Myometrial cell (primary cell): ENCODE measurements around the gene ZNF419. TPM values are rescaled to one million over a fixed set of nuclear protein-coding genes. Genes with fewer than 3 reads are reported as not detected.

ENCODE experiments used
- total RNA-seq: library from RNA; depleted of rRNA; stranded (reverse); fragments of >200 nt; gene quantifications from 2 replicates; pipeline ENCODE4 v1.2.3, GENCODE V29; 2015

ZNF419 gene
- total RNA-seq, result 4.6 and 6.7 TPM in 2 replicates

GRCh38 chr19:57487477-57488298, at the start of gene ZNF419:
Gene ZNF419 (plus strand): TSS chr19:57487750. CDS start chr19:57487951, 201 bp downstream.

GRCh38 chr19:57477191-57478008, 10.2 kb upstream of the ZNF419 start, which contains the start of gene ZNF772:
Gene ZNF772 (minus strand): TSS chr19:57477566. CDS start chr19:57477309, 257 bp downstream.

GRCh38 chr19:57499680-57500395, 12.3 kb downstream of the ZNF419 start, which contains the start of gene ZNF773:
Gene ZNF773 (plus strand): TSS chr19:57499938. CDS start chr19:57500081, 143 bp downstream.

GRCh38 chr19:57527136-57527881, 39.8 kb downstream of the ZNF419 start, which contains the start of gene ZNF549:
Gene ZNF549 (plus strand): TSS chr19:57527356. CDS start chr19:57527574, 218 bp downstream.

Other genes starting within 250 kb of the ZNF419 start
- 4.3 and 5.7 TPM in 2 replicates for gene ZNF805, start 247.1 kb upstream of the ZNF419 start, total RNA-seq
- gene ZNF460, start 207.3 kb upstream of the ZNF419 start, total RNA-seq, result 10.5 and 16.4 TPM in 2 replicates
- 2.0 and 2.7 TPM in 2 replicates for gene ZNF543, start 167.3 kb upstream of the ZNF419 start, total RNA-seq
- 2.3 and 3.2 TPM in 2 replicates for gene ZNF304, start 136.5 kb upstream of the ZNF419 start, total RNA-seq
- gene TRAPPC2B, start 124.2 kb upstream of the ZNF419 start, total RNA-seq, result 23.2 and 34.6 TPM in 2 replicates
- 2.1 and 2.6 TPM in 2 replicates for gene ZNF547, start 124.2 kb upstream of the ZNF419 start, total RNA-seq
- 5.8 and 10.3 TPM in 2 replicates for gene ZNF548, start 97.9 kb upstream of the ZNF419 start, total RNA-seq
- 0.86 and 5.8 TPM in 2 replicates for gene ZNF17, start 76.6 kb upstream of the ZNF419 start, total RNA-seq
- gene ZNF749, start 52.4 kb upstream of the ZNF419 start, total RNA-seq, result 1.4 and 2.9 TPM in 2 replicates
- not detected in 2 replicates for gene VN1R1, start 30.6 kb upstream of the ZNF419 start, total RNA-seq
- gene ZNF772, start 10.2 kb upstream of the ZNF419 start, total RNA-seq, result 4.4 and 4.9 TPM in 2 replicates
- 5.7 and 7.5 TPM in 2 replicates for gene ZNF773, start 12.2 kb downstream of the ZNF419 start, total RNA-seq
- 2.7 and 2.9 TPM in 2 replicates for gene ZNF549, start 39.6 kb downstream of the ZNF419 start, total RNA-seq
- 0.86 and 1.8 TPM in 2 replicates for gene ZNF550, start 72.1 kb downstream of the ZNF419 start, total RNA-seq
- gene ZNF416, start 91.2 kb downstream of the ZNF419 start, total RNA-seq, result 2.5 and 3.2 TPM in 2 replicates
- 1.8 and 2.6 TPM in 2 replicates for gene ZIK1, start 96.4 kb downstream of the ZNF419 start, total RNA-seq
- gene ZNF530, start 112.1 kb downstream of the ZNF419 start, total RNA-seq, result 2.5 and 3.2 TPM in 2 replicates
- gene ZNF134, start 126.5 kb downstream of the ZNF419 start, total RNA-seq, result 8.7 and 13.0 TPM in 2 replicates
- gene ZNF211, start 145.4 kb downstream of the ZNF419 start, total RNA-seq, result 2.6 and 7.4 TPM in 2 replicates
- gene ZSCAN4, start 181.2 kb downstream of the ZNF419 start, total RNA-seq, result not detected in 2 replicates
- 2.0 and 7.8 TPM in 2 replicates for gene ZNF551, start 194.2 kb downstream of the ZNF419 start, total RNA-seq
- gene ZNF154, start 221.5 kb downstream of the ZNF419 start, total RNA-seq, result not detected in 2 replicates
- 4.4 and 7.5 TPM in 2 replicates for gene ZNF671, start 239.9 kb downstream of the ZNF419 start, total RNA-seq